ENCODE data around the gene CORO6.

DNA sequence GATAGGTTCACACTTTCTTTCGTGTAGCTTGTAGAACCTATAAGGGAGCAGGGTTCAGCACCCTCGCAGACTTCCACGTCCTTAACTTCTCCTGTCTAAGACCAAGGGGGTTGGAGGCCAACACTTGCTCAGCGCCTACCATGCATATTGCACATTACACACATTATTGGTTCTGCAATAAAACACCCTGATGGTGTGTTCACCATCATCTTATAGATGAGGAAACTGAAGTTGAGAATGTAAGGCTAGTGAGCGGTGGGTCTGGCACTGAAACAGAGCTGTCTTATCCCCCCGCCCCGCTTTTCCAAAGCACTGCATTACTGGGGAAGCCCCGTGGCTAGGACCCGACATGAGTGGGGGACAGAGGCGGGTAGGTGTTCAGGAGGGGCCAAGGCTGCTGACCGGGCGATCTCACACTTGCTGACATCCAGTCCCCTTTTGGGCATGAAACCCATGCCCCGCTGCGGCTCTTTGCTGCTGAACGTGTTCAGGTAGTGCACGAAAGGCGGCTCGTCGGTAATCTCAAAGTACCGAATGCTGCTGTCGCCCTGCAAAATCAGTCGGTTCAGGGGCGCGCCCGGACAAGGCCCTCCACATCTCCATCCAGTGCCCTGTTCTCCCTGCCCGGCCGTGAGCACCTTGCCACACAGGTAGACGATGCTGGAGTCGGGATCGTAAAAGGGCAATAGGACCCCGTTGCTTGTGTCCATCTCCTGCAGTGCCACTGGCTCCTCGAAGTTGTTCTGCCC lies 6.2 kb downstream of the CORO6 start:
- TF ChIP-seq, protein P1, sequence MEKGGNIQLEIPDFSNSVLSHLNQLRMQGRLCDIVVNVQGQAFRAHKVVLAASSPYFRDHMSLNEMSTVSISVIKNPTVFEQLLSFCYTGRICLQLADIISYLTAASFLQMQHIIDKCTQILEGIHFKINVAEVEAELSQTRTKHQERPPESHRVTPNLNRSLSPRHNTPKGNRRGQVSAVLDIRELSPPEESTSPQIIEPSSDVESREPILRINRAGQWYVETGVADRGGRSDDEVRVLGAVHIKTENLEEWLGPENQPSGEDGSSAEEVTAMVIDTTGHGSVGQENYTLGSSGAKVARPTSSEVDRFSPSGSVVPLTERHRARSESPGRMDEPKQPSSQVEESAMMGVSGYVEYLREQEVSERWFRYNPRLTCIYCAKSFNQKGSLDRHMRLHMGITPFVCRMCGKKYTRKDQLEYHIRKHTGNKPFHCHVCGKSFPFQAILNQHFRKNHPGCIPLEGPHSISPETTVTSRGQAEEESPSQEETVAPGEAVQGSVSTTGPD (CRISPR knock-in tag; IDR thresholded peaks at IDR 0.05): no peak
- no peak for TF ChIP-seq CEBPB (IDR thresholded peaks at IDR 0.05; ENCODE audit: borderline replicate concordance, low read depth, low read length)
- no peak for TF ChIP-seq TAF1 (CRISPR knock-in tag; IDR thresholded peaks at IDR 0.05)
